ENCODE measurements around the gene EXD2. TPM values are rescaled to one million over a fixed set of nuclear protein-coding genes. Genes with fewer than 3 reads are reported as not detected.

EXD2 gene
- total RNA-seq, 1 experiment from 2014 or later: 9.5 TPM

DNA sequence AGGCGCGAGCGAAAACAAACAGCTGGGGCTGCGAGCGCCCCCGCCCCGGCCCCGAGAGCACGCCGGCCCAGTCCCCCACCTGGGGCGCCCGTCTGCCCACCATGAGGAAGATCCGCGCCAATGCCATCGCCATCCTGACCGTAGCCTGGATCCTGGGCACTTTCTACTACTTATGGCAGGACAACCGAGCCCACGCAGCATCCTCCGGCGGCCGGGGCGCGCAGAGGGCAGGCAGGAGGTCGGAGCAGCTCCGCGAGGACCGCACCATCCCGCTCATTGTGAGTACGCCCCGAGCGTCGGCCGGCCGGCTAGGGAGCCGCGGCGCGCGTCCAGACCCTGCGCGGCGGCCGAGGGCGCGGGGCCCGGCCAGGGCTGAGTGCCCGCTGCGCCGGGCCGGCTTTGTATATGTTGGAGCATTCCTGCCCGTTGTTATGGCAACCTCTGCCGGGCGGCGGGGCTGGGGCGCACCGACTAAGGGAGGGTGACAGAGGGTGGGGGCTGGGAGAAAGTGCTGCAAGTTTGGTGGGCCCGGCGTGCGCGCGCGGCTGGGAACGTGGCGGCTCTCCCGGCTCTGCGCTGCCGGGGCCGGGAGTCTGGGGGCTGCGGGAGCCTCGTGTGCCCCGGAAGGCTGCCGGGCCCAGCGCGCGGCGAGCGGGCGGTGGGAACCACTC lies 69.0 kb downstream of the EXD2 start:
- Histone ChIP-seq H3K4me1 (ENCODE audit: control insufficient read depth, insufficient read depth, low read length) (no peaks in the 10 kb centered on the region), H3K9me3 (ENCODE audit: control insufficient read depth, insufficient read depth, low read depth, low read length) (no peaks in the 10 kb centered on the region), H3K4me3 (ENCODE audit: low read depth in 2 of 2, low read length in 2 of 2) (peak overlapping the region; percentile 42 to 44; a peak in 3 of 4 replicates), H3K27ac (ENCODE audit: low read length) (no peak overlapping the region), H3K36me3 (ENCODE audit: control insufficient read depth, insufficient read depth, low read length) (no peaks in the 10 kb centered on the region), H3K27me3 (ENCODE audit: control insufficient read depth, insufficient read depth, low read length) (peaks cover 6% of the 10 kb centered on the region; the same call in 1 of the 2 replicates)
- peak; percentile 64 for ATAC-seq
- TF ChIP-seq SIN3A (IDR thresholded peaks at IDR 0.05; ENCODE audit: borderline replicate concordance, insufficient read depth, low read depth, low read length) (no peak), CTCF (IDR thresholded peaks at IDR 0.05) (no peak), TCF7L2 (IDR thresholded peaks at IDR 0.05; ENCODE audit: low read depth, low read length) (no peak), POLR2AphosphoS5 (IDR thresholded peaks at IDR 0.05; ENCODE audit: low read depth, low read length) (no peak)
- TF ChIP-seq, protein P1, sequence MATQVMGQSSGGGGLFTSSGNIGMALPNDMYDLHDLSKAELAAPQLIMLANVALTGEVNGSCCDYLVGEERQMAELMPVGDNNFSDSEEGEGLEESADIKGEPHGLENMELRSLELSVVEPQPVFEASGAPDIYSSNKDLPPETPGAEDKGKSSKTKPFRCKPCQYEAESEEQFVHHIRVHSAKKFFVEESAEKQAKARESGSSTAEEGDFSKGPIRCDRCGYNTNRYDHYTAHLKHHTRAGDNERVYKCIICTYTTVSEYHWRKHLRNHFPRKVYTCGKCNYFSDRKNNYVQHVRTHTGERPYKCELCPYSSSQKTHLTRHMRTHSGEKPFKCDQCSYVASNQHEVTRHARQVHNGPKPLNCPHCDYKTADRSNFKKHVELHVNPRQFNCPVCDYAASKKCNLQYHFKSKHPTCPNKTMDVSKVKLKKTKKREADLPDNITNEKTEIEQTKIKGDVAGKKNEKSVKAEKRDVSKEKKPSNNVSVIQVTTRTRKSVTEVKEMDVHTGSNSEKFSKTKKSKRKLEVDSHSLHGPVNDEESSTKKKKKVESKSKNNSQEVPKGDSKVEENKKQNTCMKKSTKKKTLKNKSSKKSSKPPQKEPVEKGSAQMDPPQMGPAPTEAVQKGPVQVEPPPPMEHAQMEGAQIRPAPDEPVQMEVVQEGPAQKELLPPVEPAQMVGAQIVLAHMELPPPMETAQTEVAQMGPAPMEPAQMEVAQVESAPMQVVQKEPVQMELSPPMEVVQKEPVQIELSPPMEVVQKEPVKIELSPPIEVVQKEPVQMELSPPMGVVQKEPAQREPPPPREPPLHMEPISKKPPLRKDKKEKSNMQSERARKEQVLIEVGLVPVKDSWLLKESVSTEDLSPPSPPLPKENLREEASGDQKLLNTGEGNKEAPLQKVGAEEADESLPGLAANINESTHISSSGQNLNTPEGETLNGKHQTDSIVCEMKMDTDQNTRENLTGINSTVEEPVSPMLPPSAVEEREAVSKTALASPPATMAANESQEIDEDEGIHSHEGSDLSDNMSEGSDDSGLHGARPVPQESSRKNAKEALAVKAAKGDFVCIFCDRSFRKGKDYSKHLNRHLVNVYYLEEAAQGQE (IDR thresholded peaks at IDR 0.05; ENCODE audit: insufficient read depth in 1 of 2, low read depth in 2 of 2, low read length in 1 of 2): no peak
- POLR2A ChIA-PET: no interaction called here
- DNase-seq (ENCODE audit: low read depth, low spot score): no peak
- in situ Hi-C loops (cut with HindIII; ENCODE audit: low pct_unique_long_range_greater_than_20kb, low sequenced_read_pairs) (no loop called here), intact Hi-C loops (cut with micrococcal nuclease; ENCODE audit: unreplicated experiment) (loop anchor here (10.0 kb wide), 1 partner anchor 84 kb away; no protein-coding TSS in a partner anchor)
- CTCF ChIA-PET: no interaction called here
- no TSS peak for BruUV-seq (replicated peaks)

- in situ Hi-C loops (cut with HindIII; ENCODE audit: low pct_unique_long_range_greater_than_20kb, low sequenced_read_pairs): no loop called here
- POLR2A ChIA-PET: interaction anchor here (0.6 kb wide), 1 partner anchor 296 kb away, joined by 3 read pairs; no protein-coding TSS in a partner anchor
- BruUV-seq (replicated peaks): no TSS peak
Observed at GRCh38 chr14:69260861-69261564, 69.7 kb downstream of the EXD2 start.

More at GRCh38 chr14:69260861-69261564, 69.7 kb downstream of the EXD2 start:
- intact Hi-C loops (cut with micrococcal nuclease; ENCODE audit: unreplicated experiment): loop anchor here (10.0 kb wide), 1 partner anchor 84 kb away; no protein-coding TSS in a partner anchor
- no peak for DNase-seq (ENCODE audit: low read depth, low spot score)
- Histone ChIP-seq H3K9me3 (ENCODE audit: control insufficient read depth, insufficient read depth, low read depth, low read length) (no peaks in the 10 kb centered on the region), H3K36me3 (ENCODE audit: control insufficient read depth, insufficient read depth, low read length) (no peaks in the 10 kb centered on the region), H3K4me3 (ENCODE audit: low read depth in 2 of 2, low read length in 2 of 2) (peak overlapping the region; percentile 32 to 42; a peak in 3 of 4 replicates), H3K27me3 (ENCODE audit: control insufficient read depth, insufficient read depth, low read length) (peaks cover 6% of the 10 kb centered on the region; the same call in 1 of the 2 replicates), H3K4me1 (ENCODE audit: control insufficient read depth, insufficient read depth, low read length) (no peaks in the 10 kb centered on the region), H3K27ac (ENCODE audit: low read length) (no peak overlapping the region)
- ATAC-seq: peak; percentile 72
- CTCF ChIA-PET: interaction anchor here (0.6 kb wide), 2 partner anchors 61 to 135 kb away, joined by 5 to 7 read pairs; no protein-coding TSS in a partner anchor
- TF ChIP-seq SIN3A (IDR thresholded peaks at IDR 0.05; ENCODE audit: borderline replicate concordance, insufficient read depth, low read depth, low read length) (no peak), CTCF (IDR thresholded peaks at IDR 0.05) (peak; percentile 81), POLR2AphosphoS5 (IDR thresholded peaks at IDR 0.05; ENCODE audit: low read depth, low read length) (no peak), TCF7L2 (IDR thresholded peaks at IDR 0.05; ENCODE audit: low read depth, low read length) (no peak)
- TF ChIP-seq, protein P1 (IDR thresholded peaks at IDR 0.05; ENCODE audit: insufficient read depth in 1 of 2, low read depth in 2 of 2, low read length in 1 of 2): no peak

Measured in Panc1 (cell line).